Measurements from ENCODE around the gene FAM135A. TPM values are rescaled to one million over a fixed set of nuclear protein-coding genes. Genes with fewer than 3 reads are reported as not detected.

Gene FAM135A
- polyA plus RNA-seq, 2 of the 4 experiments (the other 2 are of a cell fraction): 11.3 to 33.6 TPM

GRCh38 chr6:70379473-70380013, 33.8 kb upstream of the FAM135A start:
- FAIRE-seq: no peak
- H3K4me3 ChIP-seq: no peak overlapping the region
- H3K27ac ChIP-seq: 0 out of 6 replicates have a peak overlapping the region, but pooled peaks of 1 of the 2 experiments have one; percentile 11
- H3K4me2 ChIP-seq: no peak overlapping the region
- ATAC-seq: no peak
- TF ChIP-seq MAFK (IDR thresholded peaks at IDR 0.05; ENCODE audit: partially characterized antibody) (no peak), MAZ (IDR thresholded peaks at IDR 0.05; ENCODE audit: borderline replicate concordance, low read depth, low read length) (no peak), RAD21 (conservative IDR thresholded peaks at IDR 0.05 in 1 of 2, IDR thresholded peaks at IDR 0.05 in 1 of 2) (no peak), CHD2 (IDR thresholded peaks at IDR 0.05; ENCODE audit: low read length, partially characterized antibody) (no peak), NFE2L2 (conservative IDR thresholded peaks at IDR 0.05; ENCODE audit: low read length) (no peak), CBX8 (IDR thresholded peaks at IDR 0.05) (no peak), KDM1A (IDR thresholded peaks at IDR 0.05; ENCODE audit: low read depth) (no peak), PHF8 (IDR thresholded peaks at IDR 0.05; ENCODE audit: borderline replicate concordance, low read depth) (no peak), MYC (IDR thresholded peaks at IDR 0.05; ENCODE audit: borderline replicate concordance, low read length) (no peak), NR3C1 (IDR thresholded peaks at IDR 0.05) (no peak), ZNF302 (CRISPR knock-in tag; IDR thresholded peaks at IDR 0.05) (no peak), HOXB5 (CRISPR knock-in tag; IDR thresholded peaks at IDR 0.05) (no peak), ZFP36 (IDR thresholded peaks at IDR 0.05; ENCODE audit: borderline replicate concordance, partially characterized antibody) (no peak), EHMT2 (IDR thresholded peaks at IDR 0.05; ENCODE audit: low read depth) (no peak), FOSB (CRISPR knock-in tag; IDR thresholded peaks at IDR 0.05) (no peak), HOXA7 (CRISPR knock-in tag; IDR thresholded peaks at IDR 0.05) (no peak)
- H3K9me3 ChIP-seq: no peaks in the 10 kb centered on the region
- ChIA-PET CTCF (interaction anchor here (0.8 to 1.7 kb wide), 3 partner anchors 8 to 23 kb away, joined by 3 to 6 read pairs (median 4); no protein-coding TSS in a partner anchor), POLR2A (no interaction called here)
- WGBS (ENCODE audit: missing lambda C conversion rate): 56% methylated on average over 4 of the region's 4 CpGs
- H3K4me1 ChIP-seq: peaks cover 12% of the 10 kb centered on the region
- DNase-seq (ENCODE audit: low read depth in 1 of 2, low spot score in 1 of 2): no peak

DNA sequence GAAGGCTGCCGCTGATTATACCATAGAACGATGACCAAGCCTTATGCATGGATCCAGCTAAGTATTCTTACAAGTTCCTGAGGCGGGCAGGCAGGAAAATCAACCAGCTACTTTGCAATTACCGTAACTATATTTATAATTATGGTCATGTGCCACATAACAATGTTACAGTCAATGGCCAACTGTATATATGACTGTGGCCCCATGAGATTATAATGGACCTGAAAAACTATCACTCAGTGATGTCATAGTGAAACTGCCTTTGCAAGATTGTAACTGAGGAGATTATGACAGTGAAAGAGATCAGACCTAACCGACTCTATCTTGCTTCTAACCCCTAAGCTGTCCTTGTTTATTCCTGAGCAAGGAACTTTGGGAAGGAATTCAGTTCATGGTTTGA, 33.1 kb upstream of the FAM135A start:
- Histone ChIP-seq H3K4me3 (no peak overlapping the region), H3K4me1 (peaks cover 5% of the 10 kb centered on the region; the same call in 1 of the 3 replicates), H3K4me2 (no peak overlapping the region), H3K27ac (no peak overlapping the region), H3K9me3 (no peaks in the 10 kb centered on the region)
- TF ChIP-seq MAFK (IDR thresholded peaks at IDR 0.05; ENCODE audit: partially characterized antibody) (no peak), ESRRA (IDR thresholded peaks at IDR 0.05; ENCODE audit: borderline replicate concordance, low read length) (no peak), GATA3 (IDR thresholded peaks at IDR 0.05; ENCODE audit: borderline replicate concordance) (no peak), KDM1A (IDR thresholded peaks at IDR 0.05; ENCODE audit: low read depth) (no peak), CTCF (IDR thresholded peaks at IDR 0.05) (no peak), HOXB5 (CRISPR knock-in tag; IDR thresholded peaks at IDR 0.05) (no peak), REST (IDR thresholded peaks at IDR 0.05) (no peak), RNF2 (IDR thresholded peaks at IDR 0.05; ENCODE audit: borderline replicate concordance, low read depth) (no peak), EHMT2 (IDR thresholded peaks at IDR 0.05; ENCODE audit: low read depth) (no peak), FOSL2 (IDR thresholded peaks at IDR 0.05) (no peak), FOSL2 (CRISPR knock-in tag; IDR thresholded peaks at IDR 0.05) (no peak), ZNF302 (CRISPR knock-in tag; IDR thresholded peaks at IDR 0.05) (no peak), NR3C1 (IDR thresholded peaks at IDR 0.05) (no peak)
- TF ChIP-seq, protein P1, sequence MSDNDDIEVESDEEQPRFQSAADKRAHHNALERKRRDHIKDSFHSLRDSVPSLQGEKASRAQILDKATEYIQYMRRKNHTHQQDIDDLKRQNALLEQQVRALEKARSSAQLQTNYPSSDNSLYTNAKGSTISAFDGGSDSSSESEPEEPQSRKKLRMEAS (IDR thresholded peaks at IDR 0.05): no peak
- TF ChIP-seq, protein P2, sequence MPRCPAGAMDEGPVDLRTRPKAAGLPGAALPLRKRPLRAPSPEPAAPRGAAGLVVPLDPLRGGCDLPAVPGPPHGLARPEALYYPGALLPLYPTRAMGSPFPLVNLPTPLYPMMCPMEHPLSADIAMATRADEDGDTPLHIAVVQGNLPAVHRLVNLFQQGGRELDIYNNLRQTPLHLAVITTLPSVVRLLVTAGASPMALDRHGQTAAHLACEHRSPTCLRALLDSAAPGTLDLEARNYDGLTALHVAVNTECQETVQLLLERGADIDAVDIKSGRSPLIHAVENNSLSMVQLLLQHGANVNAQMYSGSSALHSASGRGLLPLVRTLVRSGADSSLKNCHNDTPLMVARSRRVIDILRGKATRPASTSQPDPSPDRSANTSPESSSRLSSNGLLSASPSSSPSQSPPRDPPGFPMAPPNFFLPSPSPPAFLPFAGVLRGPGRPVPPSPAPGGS (IDR thresholded peaks at IDR 0.05): no peak
- no peak for FAIRE-seq
- 97% methylated on average over 5 of the region's 5 CpGs for WGBS (ENCODE audit: missing lambda C conversion rate)
- no peak for DNase-seq (ENCODE audit: low read depth in 1 of 2, low spot score in 1 of 2)
- POLR2A ChIA-PET: no interaction called here
- ATAC-seq: no peak
- CTCF ChIA-PET: interaction anchor here (1.3 to 1.7 kb wide), 2 partner anchors 8 to 11 kb away, joined by 4 to 6 read pairs; no protein-coding TSS in a partner anchor
